ENCODE results near the gene BMI1. TPM values are rescaled to one million over a fixed set of nuclear protein-coding genes. Genes with fewer than 3 reads are reported as not detected.

Gene BMI1
- polyA plus RNA-seq, 1 experiment: 50.4 TPM

- no peak for DNase-seq (ENCODE audit: low read depth, low spot score)
- no peaks in the 10 kb centered on the region for H3K27me3 ChIP-seq (ENCODE audit: control insufficient read depth, insufficient read depth, low read length)
- CTCF ChIA-PET: interaction anchor here (1.1 to 1.6 kb wide), 2 partner anchors 258 to 306 kb away, joined by 3 to 4 read pairs; no protein-coding TSS in a partner anchor
- no peak for TF ChIP-seq CTCF (IDR thresholded peaks at IDR 0.05; ENCODE audit: low read depth, low read length)
- peak overlapping the region; percentile 48 for H3K27ac ChIP-seq (ENCODE audit: low read depth, low read length)
- peak overlapping the region; percentile 80 for H3K4me3 ChIP-seq (ENCODE audit: low read depth, low read length)
- no peaks in the 10 kb centered on the region for H3K9me3 ChIP-seq (ENCODE audit: control insufficient read depth, insufficient read depth, low read length)
- POLR2A ChIA-PET: interaction anchor here (0.6 to 2.3 kb wide), 6 partner anchors 9 to 303 kb away, joined by 3 to 19 read pairs (median 12); no protein-coding TSS in a partner anchor
Measured at GRCh38 chr10:22315455-22316285, 5.2 kb upstream of the BMI1 start.

DNA sequence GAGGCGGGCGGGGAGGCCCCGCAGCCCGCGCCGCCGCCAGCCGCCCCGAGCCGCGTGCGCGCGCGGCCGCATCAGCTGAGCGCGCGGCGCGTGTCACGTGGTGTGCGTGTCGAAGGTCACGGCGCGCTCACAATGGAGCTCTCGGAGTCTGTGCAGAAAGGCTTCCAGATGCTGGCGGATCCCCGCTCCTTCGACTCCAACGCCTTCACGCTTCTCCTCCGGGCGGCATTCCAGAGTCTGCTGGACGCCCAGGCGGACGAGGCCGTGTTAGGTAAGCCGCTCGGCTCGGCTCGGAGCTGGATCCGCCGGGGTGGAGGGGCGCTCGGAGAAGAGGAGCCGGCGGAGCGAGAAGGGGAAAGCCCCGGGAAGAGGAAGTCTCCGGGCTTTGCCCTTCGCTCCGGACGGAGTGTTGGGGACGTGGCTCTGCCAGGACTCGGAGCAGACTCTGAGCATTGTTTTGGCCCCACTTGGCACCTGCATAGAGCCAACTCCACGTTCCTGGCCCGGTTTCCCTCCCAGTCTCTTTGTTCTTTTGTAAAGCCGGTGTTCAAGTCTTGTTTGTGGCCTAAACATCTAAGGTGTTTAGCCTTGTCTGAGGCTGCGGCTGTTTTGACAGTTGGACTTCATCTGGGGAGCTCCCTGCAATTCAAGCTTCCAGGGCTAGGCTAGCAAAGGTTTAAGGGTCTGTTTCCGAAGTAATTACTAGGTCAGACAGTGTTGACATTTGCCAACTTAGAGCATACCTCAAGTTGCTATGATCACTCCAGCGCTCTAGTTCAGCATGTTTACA, 4.4 kb upstream of the BMI1 start, which contains the start of gene COMMD3:
COMMD3 (plus strand) TSS at position 103 of the 790 bp plus-strand sequence; CDS start at position 133, 30 bp downstream.
- peak; percentile 62 for DNase-seq (ENCODE audit: low read depth, low spot score)
- Histone ChIP-seq H3K9me3 (ENCODE audit: control insufficient read depth, insufficient read depth, low read length) (no peaks in the 10 kb centered on the region), H3K27ac (ENCODE audit: low read depth, low read length) (peak within 1 kb of the TSS; percentile 89), H3K27me3 (ENCODE audit: control insufficient read depth, insufficient read depth, low read length) (no peaks in the 10 kb centered on the region), H3K4me3 (ENCODE audit: low read depth, low read length) (peak within 1 kb of the TSS; percentile 80)
- POLR2A ChIA-PET: interaction anchor here (0.6 to 2.3 kb wide), 5 partner anchors 8 to 303 kb away, joined by 3 to 19 read pairs (median 13); no protein-coding TSS in a partner anchor
- TF ChIP-seq CTCF (IDR thresholded peaks at IDR 0.05; ENCODE audit: low read depth, low read length): no peak
- CTCF ChIA-PET: no interaction called here

DNA sequence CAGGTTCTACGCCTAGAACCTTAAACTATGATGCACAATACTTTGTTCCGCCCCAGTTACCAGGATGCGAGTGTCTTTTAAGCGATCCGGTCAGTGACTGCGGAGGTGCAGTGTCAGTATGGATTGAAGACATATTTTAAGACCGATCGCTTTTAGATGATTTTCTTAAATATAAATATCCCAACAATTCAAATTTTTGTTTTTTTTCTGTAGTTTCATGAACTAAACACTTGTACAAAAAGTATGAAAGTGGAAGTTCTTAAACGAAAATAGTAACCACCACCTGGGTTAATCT, 3.9 kb upstream of the BMI1 start:
- Histone ChIP-seq H3K27me3 (ENCODE audit: control insufficient read depth, insufficient read depth, low read length) (peaks cover 2% of the 10 kb centered on the region), H3K4me3 (ENCODE audit: low read depth, low read length) (peak overlapping the region; percentile 80), H3K9me3 (ENCODE audit: control insufficient read depth, insufficient read depth, low read length) (no peaks in the 10 kb centered on the region), H3K27ac (ENCODE audit: low read depth, low read length) (peak overlapping the region; percentile 89)
- ChIA-PET POLR2A (interaction anchor here (2.3 kb wide), 1 partner anchor 24 kb away, joined by 19 read pairs; no protein-coding TSS in a partner anchor), CTCF (no interaction called here)
- DNase-seq (ENCODE audit: low read depth, low spot score): no peak
- TF ChIP-seq CTCF (IDR thresholded peaks at IDR 0.05; ENCODE audit: low read depth, low read length): no peak

DNA sequence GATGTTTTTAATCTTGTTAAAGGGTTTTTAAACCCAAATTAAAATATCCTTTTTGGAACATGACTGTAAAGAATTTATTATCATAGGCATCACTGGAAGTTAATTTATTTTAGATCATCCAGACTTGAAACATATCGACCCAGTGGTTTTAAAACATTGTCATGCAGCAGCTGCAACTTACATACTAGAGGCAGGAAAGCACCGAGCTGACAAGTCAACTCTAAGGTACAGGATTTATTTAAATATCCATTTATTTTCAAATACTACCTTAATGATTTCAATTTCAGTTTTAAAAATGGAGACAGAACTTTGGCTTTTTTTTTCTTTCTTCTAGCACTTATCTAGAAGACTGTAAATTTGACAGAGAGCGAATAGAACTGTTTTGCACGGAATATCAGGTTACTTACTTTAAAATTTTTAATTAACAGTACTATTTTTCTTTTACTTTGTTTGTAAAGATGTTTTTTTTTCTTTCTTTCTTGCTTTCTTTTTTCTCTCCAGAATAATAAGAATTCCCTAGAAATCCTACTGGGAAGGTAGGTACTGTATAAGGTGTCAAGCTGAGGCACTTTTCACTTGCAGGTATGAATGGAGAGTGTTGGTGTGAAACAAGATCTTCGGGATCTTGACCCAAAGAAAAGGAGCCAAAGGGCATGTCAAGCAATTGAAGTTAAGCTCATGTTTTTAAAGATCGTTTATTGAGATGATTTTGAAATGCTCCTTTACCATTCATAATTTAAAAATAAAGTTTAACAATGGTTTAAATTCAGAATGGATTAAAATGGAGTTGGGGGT, 2.9 kb upstream of the BMI1 start:
- ChIA-PET POLR2A (no interaction called here), CTCF (interaction anchor here (1.3 kb wide), 1 partner anchor 671 kb away, joined by 6 read pairs; no protein-coding TSS in a partner anchor)
- no peak overlapping the region for H3K27ac ChIP-seq (ENCODE audit: low read depth, low read length)
- peaks cover 11% of the 10 kb centered on the region for H3K27me3 ChIP-seq (ENCODE audit: control insufficient read depth, insufficient read depth, low read length)
- no peak for DNase-seq (ENCODE audit: low read depth, low spot score)
- no peak overlapping the region for H3K4me3 ChIP-seq (ENCODE audit: low read depth, low read length)
- H3K9me3 ChIP-seq (ENCODE audit: control insufficient read depth, insufficient read depth, low read length): no peaks in the 10 kb centered on the region
- TF ChIP-seq CTCF (IDR thresholded peaks at IDR 0.05; ENCODE audit: low read depth, low read length): no peak
